ENCODE measurements around the gene NPHP4.

DNA sequence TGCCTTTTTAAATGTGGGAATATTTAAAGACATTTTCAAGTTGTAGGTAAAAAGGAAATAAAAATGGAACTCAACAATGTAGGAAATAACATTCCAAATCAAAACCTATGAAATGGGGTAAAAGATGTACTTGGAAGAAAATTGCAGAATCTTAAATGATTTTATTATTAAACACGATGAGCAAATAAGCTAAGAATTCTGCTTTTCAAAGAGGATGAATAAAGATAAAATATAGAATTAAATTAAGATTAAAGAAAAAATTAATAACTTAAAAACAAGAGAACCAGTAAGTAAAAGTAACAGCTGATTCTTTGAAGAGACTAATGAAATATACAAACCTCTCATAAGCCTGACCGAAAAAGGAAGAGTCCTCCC, 74.0 kb downstream of the NPHP4 start:
- TF ChIP-seq, protein P1, sequence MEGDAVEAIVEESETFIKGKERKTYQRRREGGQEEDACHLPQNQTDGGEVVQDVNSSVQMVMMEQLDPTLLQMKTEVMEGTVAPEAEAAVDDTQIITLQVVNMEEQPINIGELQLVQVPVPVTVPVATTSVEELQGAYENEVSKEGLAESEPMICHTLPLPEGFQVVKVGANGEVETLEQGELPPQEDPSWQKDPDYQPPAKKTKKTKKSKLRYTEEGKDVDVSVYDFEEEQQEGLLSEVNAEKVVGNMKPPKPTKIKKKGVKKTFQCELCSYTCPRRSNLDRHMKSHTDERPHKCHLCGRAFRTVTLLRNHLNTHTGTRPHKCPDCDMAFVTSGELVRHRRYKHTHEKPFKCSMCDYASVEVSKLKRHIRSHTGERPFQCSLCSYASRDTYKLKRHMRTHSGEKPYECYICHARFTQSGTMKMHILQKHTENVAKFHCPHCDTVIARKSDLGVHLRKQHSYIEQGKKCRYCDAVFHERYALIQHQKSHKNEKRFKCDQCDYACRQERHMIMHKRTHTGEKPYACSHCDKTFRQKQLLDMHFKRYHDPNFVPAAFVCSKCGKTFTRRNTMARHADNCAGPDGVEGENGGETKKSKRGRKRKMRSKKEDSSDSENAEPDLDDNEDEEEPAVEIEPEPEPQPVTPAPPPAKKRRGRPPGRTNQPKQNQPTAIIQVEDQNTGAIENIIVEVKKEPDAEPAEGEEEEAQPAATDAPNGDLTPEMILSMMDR (IDR thresholded peaks at IDR 0.05) = no peak
- TF ChIP-seq POLR2A (IDR thresholded peaks at IDR 0.05) (no peak), POLR2AphosphoS5 (IDR thresholded peaks at IDR 0.05) (no peak), EP300 (IDR thresholded peaks at IDR 0.05; ENCODE audit: low read depth) (no peak)

Data from transverse colon (tissue), 4 donors.